ENCODE measurements around the gene RNH1.
"Not testable (repeated sequence)": the region's sequence is repeated elsewhere in the genome, so short reads cannot be mapped to it uniquely, and the experiment has no call there.

RNH1 gene

DNA sequence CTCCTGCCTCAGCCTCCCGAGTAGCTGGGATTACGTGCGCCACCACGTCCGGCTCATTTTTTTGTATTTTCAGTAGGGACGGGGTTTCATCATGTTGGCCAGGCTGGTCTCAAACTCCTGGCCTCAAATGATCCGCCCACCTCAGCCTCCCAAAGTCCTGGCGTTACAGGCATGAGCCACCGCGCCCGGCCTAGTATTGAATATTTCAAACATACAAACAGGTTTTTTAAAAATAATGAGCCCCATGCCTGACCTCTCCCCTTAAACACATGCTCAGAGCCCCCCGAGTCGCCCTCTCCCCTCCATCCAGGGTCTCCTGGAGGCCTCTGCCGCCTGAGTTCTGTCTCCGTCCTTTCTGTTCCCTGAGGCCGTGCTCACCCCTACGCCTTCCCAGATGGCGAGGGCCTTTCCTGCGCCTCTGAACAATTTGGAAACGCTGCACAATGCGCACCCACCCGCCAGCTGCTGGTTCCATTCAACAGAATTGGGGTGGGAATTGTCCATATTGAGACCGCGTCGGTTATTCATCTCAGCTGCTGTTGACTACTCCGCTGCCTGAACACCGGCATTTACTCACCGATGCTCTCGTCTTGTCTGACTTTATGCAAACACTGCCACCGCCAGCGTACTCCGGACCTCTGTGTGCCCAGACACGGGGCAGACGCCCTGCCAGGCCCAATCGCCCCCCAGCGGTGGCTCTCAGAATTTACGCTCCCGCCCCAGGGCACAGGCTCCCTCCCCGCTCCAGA lies 13.6 kb upstream of the RNH1 start:
- no peak for DNase-seq

DNA sequence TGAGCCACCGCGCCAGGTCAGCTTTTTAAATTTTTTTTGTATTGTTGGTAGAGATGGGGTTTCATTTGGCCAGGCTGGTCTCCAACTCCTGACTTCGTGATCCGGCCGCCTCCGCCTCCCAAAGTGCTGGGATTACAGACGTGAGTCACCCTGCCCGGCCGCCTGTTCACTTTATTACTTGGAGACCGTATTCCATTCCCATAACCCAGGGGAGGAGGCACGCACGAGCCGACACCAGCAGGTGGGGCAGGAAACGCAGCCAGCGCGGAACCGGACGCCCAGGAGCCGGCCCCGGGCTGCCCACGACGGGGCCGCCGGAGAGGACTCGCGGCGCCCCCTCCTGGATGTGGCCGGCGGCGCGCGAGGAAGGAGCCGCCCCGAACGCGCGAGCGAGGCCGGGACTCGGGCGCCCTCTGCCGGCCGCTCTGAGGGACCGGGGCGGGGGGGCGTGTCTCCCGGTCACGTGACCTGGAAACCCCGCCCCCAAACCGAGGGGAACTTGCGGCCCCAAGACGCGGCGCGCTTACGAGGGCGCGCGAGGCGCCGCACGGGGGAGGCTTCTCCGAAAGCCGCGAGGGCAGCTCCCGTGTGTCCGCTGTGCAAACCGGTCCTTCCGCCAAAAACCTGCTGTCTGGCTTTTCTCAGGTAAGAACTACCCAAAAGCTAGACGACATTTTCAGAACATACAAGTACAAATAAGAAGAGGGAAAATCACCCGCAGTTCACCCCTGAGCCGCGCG lies 11.6 kb upstream of the RNH1 start:
- DNase-seq, result no peak

DNA sequence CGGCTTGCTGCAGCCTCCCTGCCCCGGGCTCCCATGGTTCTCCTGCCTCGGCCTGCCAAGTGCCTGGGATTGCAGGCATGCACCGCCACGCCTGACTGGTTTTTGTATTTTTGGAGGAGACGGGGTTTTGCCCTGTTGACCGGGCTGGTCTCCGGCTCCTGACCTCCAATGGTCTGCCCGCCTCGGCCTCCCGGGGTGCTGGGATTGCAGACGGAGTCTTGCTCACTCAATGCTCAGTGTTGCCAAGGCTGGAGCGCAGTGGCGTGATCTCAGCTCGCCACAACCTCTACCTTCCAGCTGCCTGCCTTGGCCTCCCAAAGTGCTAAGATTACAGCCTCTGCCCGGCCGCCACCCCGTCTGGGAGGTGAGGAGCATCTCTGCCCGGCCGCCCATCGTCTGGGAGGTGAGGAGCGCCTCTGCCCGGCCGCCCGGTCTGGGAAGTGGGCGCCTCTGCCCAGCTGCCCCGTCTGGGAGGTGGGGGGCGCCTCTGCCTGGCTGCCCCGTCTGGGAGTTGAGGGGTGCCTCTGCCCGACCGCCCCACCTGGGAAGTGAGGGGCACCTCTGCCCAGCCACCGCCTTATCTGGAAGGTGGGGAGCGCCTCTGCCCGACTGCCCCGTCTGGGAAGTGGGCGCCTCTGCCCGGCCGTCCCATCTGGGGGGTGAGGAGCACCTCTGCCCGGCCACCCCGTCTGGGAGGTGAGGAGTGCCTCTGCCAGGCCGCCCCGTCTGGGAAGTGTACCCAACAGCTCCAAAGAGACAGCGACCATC lies 10.1 kb upstream of the RNH1 start:
- not testable (repeated sequence) for DNase-seq

DNA sequence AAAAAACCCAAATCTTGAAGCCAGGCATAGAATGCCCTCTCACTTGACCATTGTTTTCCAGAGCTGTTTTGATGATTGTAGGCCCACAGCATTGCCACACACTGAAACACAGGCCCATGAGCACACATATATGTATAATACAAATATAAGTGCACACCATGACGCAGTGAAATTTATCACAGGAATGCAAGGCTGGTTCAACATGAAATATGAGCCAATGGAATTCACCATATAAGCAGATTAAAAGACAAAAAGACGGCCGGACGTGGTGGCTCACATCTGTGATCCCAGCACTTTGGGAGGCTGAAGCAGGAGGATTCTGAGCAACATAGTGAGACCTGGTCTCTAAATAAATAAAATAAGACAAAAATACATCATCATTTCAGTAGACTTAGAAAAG lies 9.4 kb upstream of the RNH1 start:
- DNase-seq, result no peak

DNA sequence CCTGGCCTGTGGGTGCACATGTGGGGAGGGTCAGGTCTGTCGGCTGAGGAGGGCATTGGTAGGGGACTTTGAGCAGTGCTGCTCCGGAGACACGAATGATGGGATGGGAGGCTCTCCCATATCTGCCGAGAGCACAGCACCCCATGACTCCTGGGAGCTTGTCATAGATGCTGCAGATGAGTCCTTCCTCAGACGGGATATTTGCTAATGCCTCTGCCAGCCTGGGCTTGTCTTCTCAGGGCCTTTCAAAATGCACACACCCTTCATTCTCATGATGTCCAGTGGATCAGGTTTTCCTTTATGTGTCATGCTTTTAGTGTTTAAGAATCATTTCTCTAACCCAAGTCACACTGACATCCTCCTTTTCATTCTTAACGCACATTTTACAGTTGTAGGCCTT lies 8.1 kb upstream of the RNH1 start:
- DNase-seq, result no peak

DNA sequence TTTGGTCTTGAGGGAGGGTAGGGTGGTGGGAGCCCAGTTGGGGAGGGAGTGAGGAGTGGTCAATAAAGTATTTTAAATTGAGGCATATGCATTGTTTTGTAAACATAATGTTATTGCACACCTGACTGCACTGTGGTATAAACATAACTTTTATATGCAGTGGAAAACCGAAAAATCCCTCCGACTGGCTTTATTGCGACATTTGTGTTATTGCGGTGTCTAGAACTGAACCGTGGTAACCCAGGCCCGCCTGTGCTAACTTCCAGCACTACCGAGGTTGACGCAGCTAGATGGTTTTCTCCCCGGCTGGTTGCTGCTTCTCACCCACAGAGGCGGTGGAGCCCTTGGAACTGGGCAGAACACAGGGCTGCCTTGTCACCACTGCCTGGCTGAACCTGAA lies 7.6 kb upstream of the RNH1 start:
- DNase-seq, result no peak

DNA sequence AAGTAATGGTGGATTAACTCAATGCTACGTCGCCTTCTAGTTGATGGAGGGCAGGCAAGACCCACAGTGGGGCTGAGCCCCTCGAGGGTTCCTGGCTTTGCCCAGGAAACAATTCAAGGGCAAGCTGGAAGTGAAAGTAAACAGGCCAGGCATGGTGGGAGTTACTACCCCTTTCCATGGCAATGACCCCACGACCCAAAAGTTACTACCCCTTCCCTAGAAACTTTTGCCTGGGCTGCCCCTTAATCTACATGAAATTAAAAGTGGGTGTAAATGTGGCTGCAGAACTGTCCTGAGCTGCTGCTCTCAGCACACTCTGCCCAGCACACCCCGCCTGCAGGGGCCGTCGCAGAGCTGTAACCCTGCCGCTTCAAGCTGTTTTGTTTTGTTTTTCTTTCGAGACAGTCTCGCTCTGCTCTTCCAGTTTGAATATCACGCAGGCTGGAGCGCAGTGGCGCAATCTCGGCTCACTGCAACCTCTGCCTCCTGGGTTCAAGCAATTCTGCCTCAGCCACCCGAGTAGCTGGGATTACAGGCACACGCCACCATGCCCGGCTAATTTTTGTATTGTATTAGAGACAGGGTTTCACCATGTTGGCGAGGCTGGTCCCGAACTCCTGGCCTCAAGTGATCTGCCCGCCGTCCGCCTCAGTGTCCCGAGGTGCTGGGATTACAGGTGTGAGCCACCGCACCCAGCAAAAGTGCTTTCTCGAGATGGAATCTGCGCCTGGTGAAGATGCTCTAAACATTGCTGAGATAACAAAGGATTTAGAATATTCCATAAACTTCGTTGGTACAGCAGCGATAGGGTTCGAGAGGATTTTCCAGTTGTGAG lies 5.9 kb upstream of the RNH1 start:
- no peak for DNase-seq

DNA sequence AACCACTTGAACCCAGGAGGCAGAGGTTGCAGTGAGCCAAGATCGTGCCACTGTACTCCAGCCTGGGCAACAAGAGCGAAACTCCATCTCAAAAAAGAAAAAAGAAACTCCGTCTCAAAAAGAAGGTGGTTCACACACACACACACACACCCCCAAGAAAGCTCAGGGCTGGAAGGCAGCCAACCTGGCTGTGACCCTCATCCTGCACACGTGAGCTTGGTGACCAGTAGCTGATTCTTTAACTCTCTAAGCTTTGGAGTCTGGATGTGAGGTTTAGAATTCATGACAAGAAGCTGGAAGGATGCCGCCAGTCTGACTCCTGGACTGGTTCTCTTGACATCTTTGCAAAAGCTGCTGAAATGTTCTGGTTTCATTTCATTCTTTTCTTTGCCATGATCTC lies 1.9 kb upstream of the RNH1 start:
- DNase-seq, result no peak

DNA sequence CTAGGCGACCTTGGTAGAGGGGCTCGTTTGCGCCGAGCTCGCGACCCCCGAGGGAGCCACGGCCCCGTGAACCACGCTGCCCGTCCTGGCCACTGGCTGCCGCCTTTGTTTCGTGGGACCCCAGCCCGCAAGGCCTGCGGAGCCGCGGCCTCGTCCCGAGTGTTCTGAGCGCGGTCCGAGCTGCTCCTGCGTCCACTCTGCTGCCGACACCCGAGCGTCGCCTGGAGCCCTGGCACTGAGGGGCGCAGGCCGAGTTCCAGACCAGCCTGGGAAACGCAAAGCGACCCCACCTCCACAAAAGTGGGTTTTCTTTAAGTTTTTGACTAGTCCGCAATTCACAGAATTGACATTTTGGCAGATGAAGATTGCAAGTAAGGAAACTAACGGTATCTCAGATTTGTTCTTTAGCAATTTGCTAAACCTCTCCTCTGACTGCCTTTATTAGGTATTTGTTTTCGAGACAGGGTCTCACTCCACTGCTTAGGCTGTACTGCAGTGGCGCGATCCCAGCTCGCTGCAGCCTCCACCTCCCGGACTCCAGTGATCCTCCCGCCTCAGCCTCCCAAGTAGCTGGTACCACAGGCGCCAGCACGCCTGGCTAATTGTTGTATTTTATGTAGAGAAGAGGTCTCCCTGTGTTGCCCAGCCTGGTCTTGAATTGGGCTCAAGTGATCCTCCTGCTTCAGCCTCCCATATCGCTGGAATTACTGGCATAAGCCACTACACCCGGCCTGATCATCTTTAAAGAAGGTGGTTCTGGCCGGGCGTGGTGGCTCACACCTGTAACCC lies 879 bp upstream of the RNH1 start:
- DNase-seq, result no peak

DNA sequence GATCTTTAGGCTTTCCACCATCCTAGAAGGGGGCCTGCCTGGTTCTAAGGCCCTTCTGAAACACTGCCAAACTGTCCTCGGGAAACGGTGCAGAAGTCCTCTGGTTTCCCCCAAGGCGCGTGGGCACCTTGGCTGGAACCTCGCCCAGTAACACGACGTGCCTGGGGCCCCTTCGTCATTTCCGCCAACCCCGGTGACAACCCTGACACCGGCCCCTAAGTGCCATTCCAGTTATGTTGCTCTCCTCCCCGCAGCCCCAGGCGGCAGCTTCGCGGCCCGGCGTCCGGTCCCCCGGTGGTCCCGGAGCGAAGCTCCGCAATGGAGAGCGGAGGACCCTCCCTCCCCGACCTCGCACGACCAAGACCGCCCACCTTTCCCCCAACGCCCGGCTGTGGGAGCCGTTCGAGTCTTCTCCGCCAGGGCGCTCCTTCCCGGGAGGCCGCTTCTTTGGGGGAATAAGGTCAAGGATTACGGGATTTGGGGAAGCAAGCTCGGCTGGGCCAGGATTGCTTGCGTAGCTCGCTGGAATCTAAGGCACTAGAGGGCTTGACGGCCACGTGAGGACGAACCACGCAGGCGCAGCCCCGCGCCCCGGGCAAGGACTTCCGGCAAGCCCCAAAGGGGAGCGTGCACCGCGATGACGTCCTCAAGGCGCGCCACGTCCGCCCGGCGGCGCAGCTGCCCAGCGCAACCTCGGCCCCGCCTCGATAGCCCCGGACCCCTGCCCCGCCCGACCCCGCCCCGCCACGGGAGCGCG lies 626 bp downstream of the RNH1 start:
- peak; percentile 85 to 98 (median 97) for DNase-seq

DNA sequence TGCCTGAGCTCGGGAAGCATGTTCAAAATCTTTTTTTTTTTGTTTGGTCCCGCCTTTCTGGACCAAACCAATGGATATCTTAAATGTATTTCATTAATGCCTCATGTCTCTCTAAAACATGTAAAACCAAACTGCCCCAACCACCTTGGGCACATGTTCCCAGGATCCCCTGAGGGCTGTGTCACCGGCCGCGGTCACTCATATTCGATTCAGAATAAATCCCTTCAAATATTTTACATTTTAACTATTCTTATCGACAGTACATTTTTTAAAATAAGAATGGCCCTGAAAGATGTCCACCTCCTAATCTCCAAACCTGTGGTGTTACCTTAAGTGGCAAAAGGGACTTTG lies 2.1 kb downstream of the RNH1 start:
- no peak for DNase-seq

DNA sequence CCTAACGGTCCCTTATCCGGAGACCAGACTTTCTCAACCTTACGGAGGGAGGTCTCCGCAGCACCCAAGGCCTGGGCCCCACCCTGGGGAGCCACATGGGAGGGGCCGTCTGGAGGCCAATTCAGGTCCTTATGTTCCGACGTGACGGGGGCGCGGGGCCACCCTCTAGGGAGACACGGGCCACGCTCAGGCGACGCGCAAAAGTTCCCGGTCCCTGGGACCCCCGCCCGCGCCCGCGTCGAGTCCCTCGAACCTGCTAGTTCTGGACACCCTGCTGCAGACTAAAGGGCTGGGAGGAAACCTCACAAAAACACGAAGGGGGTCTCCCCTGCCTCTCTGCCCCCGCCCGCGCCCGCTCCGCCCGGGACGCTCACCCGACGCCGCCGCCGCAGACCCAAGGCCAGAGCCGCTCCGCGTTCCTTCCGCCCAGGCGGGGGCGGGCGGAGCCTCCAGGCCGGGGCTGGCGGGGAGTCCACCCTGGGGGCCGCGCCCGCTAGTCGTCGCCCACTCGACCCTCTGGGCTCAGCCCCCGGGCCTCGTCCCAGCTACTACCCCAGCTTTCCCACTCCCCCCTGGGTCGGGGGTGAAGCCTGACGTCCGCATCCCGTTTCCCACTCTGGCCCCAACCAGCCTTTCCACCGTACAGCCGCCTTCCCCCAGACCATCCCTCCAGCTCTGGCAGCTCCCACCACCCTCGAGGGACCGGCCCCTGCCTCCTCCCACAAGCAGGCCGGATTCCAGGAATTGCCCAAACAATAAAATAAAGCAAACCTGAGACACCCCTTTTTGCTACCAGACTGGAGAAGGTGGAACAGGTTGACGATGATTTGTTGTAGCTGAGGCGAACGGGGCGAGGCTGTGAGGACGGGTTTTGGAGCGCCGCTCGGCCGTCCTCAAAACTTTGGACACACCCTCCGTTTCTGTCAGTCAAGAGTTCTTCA lies 2.7 kb downstream of the RNH1 start:
- peak in 2 of 14 donors; percentile 56 to 64 for DNase-seq

DNA sequence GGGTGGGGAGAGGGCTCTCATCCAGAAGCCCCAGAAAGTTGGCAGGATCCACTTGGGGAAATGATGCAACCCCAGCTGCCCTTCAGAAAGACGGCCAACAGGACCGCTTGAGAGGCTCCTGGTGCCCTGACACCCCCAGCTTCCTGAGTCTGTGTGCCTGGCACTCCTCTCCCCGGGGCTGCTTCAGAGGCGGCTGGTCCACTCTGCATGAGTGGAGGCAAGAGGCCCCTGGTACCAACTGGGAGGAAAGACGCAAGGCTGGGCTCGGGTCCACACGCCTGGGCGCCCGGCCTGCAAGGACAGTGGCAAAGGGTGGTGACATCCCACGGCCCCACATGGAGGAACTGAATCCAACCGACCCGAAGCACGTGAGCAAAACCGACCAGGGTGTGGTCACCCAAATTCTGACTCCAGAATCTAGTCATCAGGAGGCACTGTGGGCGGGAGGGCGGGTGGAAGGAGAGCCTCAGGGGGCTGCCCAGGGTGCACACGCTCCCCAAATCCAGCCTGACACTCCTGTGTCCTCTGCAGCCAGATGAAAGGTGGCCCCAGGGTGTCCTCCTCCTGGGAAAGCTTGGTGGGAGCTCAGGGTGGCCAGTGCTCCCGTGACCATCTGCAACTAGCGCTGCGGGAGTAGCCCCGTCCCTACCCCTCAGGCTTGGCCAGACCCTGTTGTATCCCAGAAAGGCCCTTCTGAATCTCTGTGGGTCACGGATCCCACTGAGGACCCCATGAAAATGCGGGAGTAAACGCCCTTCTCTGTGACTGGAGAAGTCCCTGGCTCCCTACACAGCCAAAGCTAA lies 3.7 kb downstream of the RNH1 start:
- peak in 13 of 14 donors; percentile 36 to 88 (median 69) for DNase-seq

DNA sequence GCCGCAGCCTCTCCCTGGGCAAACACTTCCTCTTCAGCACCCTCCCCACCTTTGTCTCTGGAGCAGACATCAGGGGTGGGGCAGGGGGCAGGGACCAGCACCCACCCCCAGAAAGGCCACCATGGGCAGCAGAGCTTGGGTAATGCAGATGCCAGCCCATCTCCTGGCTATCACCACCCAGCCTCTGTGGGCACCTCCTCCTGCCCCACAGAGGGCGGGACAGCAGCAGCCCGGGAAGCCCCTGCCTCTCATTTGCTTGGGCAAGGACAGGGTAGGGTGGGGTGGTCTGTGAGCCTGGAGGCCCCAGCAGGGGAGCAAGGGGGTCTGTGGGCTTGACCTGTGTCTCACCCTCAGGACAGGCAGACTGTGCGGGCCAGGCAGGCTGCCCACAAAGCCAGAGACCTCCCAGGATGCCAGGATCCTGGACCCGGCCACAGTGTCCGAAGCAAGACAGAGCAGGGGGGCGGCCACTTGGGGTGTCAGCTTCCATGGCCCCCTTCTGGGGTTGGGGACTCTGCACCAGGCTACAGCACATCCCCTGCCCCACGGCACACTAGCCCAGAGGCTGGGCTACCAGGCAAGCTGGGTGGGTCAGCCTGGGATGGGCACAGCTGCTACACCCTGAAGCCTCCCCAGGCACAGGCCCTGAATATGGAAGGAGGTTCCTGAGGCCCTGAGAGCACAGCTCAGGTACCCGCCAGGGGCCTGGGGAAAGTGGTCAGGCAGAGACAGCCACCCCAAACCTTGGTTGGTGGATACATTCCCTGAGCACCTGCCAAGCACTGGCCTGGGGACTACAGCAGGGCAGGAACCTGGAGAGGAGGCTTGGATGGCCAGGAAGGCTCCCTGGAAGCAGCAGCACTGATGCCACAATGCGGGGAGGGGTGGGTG lies 4.5 kb downstream of the RNH1 start:
- DNase-seq, result no peak

DNA sequence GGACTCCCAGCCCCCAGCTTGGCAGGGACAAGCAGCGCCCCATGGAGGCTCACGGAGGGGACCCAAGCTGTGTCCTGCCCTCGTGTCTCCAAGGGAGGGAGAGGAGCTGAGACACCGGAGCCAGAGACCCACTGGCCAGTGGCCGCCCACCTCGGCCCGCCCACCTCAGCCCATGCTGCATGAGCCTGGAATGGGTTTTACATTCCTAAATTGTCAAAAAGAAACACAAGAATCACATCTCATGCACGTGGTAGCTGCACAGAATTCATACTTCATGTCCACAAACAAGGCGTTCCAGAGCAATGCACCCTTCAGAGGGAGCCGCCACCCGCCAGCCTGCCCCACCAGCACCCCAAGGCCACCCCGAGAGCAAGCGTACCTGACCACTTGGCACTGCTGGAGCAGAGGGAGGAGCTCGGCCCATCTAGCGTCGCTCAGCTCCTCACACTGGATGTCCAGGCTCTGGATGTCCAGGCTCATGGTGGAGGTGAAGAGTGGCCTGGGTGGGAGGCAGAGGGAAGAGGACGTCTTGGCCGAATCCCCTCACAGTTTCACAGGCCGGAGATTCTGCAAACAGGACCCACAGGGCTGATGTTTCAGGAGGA lies 5.3 kb downstream of the RNH1 start:
- DNase-seq, result no peak

DNA sequence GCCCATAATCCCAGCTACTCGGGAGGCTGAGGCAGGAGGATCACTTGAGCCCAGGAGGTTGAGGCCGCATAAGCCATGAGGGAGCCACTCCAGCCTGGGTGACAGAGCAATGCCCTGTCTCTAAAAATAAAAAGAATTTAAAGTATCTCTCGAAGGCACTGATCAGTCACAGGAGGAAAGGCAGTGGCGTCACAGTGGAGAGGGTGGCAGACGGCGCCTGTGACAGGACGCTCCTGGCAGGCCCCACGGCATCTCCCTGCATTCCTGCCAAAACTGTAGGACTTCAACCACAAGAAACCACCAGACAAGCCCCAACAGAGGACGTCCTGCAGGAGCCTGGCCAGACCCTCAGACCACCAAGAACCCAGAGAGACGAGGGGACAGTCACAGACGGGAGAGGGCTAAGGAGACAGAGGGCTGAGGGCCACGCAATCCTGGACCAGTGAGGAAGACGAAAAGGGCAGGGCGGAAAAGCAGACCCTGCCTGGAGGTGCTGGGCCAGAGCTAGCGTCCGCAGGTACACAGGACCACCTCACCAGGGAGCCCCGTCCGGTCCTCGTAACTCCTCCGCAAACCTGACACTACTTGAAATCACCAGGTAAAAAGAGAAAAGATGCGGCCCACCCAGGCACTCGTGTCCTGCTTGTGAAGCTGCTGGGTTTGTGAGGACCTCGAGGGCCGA lies 5.9 kb downstream of the RNH1 start:
- no peak for DNase-seq
